DOHH2 (cell line): ENCODE results near the gene CNTN5.

Experiments used
- H3F3A ChIP-seq: fragments of 200-600 bp; sonication (generic), shearing (Covaris generic); 2 replicates; pipeline ENCODE4 v1.6.0; 2016; ENCODE audit warnings: antibody characterized with exemption, mild to moderate bottlenecking; ENCODE audit not compliant: control insufficient read depth, insufficient read depth
- H3K27ac ChIP-seq: fragments of 200-600 bp; sonication (generic); 2 replicates; pipeline ENCODE4 v1.5.1; 2014; ENCODE audit warnings: low read depth, mild to moderate bottlenecking, low read length, moderate library complexity
- H3K27me3 ChIP-seq: fragments of 200-600 bp; sonication (generic); 2 replicates; pipeline ENCODE4 v1.6.1; 2014; ENCODE audit warnings: mild to moderate bottlenecking, low read length, mixed read lengths; ENCODE audit not compliant: control insufficient read depth
- H3K36me3 ChIP-seq: fragments of 200-600 bp; sonication (generic); 2 replicates; pipeline ENCODE4 v1.6.1; 2014; ENCODE audit warnings: mild to moderate bottlenecking, low read length, moderate library complexity, mixed read lengths; ENCODE audit not compliant: control insufficient read depth
- H3K4me1 ChIP-seq: fragments of 200-600 bp; sonication (generic); 2 replicates; pipeline ENCODE4 v1.6.1; 2014; ENCODE audit warnings: mild to moderate bottlenecking, low read length, mixed read lengths; ENCODE audit not compliant: control insufficient read depth
- H3K4me2 ChIP-seq: fragments of 200-600 bp; sonication (generic); 2 replicates; pipeline ENCODE4 v1.6.0; 2014; ENCODE audit warnings: mild to moderate bottlenecking, low read length, moderate library complexity
- H3K4me3 ChIP-seq: fragments of 200-600 bp; sonication (generic); 2 replicates; pipeline ENCODE4 v1.5.1; 2014; ENCODE audit warnings: mild to moderate bottlenecking, low read length, mixed read lengths
- H3K79me2 ChIP-seq: fragments of 200-600 bp; sonication (generic); 2 replicates; pipeline ENCODE4 v1.6.1; 2014; ENCODE audit warnings: mild to moderate bottlenecking, low read length, mixed read lengths; ENCODE audit not compliant: control insufficient read depth
- H3K9me2 ChIP-seq: fragments of 200-600 bp; sonication (generic); replicated peaks from 2 replicates; pipeline ENCODE4 v1.6.1; 2014; ENCODE audit warnings: mild to moderate bottlenecking, low read length, mixed read lengths; ENCODE audit not compliant: control insufficient read depth
- H3K9me3 ChIP-seq: fragments of 200-600 bp; sonication (generic); 2 replicates; pipeline ENCODE4 v1.6.1; 2014; ENCODE audit warnings: antibody characterized with exemption, low read length, mixed read lengths; ENCODE audit not compliant: control insufficient read depth, insufficient read depth
- H4K20me1 ChIP-seq: fragments of 200-600 bp; sonication (generic); 2 replicates; pipeline ENCODE4 v1.6.0; 2014; ENCODE audit warnings: low read depth, mild to moderate bottlenecking, antibody characterized with exemption, low read length, moderate library complexity; ENCODE audit not compliant: control insufficient read depth, insufficient read depth
- EZH2phosphoT487 ChIP-seq: fragments of 200-600 bp; sonication (generic); IDR thresholded peaks from 2 replicates; pipeline ENCODE4 v1.6.1; 2017; ENCODE audit warnings: borderline replicate concordance, mild to moderate bottlenecking, antibody characterized with exemption, low read length, moderate library complexity, mixed read lengths
- TF ChIP-seq, protein P1 (sequence below): fragments of 200-600 bp; sonication (generic); IDR thresholded peaks from one replicate; pipeline ENCODE4 v1.5.1; 2014; ENCODE audit warnings: antibody characterized with exemption, mild to moderate bottlenecking, low read depth, low read length; ENCODE audit not compliant: poor library complexity, severe bottlenecking

Gene CNTN5

GRCh38 chr11:99260696-99261095 is 239.9 kb downstream of the CNTN5 start:
- H3K27ac ChIP-seq, result no peak overlapping the region
- H3K79me2 ChIP-seq, result no peaks in the 10 kb centered on the region
- H3K9me2 ChIP-seq, result no peaks in the 10 kb centered on the region
- TF ChIP-seq EZH2phosphoT487, result no peak
- TF ChIP-seq, protein P1, sequence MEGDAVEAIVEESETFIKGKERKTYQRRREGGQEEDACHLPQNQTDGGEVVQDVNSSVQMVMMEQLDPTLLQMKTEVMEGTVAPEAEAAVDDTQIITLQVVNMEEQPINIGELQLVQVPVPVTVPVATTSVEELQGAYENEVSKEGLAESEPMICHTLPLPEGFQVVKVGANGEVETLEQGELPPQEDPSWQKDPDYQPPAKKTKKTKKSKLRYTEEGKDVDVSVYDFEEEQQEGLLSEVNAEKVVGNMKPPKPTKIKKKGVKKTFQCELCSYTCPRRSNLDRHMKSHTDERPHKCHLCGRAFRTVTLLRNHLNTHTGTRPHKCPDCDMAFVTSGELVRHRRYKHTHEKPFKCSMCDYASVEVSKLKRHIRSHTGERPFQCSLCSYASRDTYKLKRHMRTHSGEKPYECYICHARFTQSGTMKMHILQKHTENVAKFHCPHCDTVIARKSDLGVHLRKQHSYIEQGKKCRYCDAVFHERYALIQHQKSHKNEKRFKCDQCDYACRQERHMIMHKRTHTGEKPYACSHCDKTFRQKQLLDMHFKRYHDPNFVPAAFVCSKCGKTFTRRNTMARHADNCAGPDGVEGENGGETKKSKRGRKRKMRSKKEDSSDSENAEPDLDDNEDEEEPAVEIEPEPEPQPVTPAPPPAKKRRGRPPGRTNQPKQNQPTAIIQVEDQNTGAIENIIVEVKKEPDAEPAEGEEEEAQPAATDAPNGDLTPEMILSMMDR, result no peak
- H3K9me3 ChIP-seq, result no peaks in the 10 kb centered on the region
- no peaks in the 10 kb centered on the region for H3F3A ChIP-seq
- H3K4me2 ChIP-seq, result no peak overlapping the region
- H3K4me1 ChIP-seq, result no peaks in the 10 kb centered on the region
- H4K20me1 ChIP-seq, result no peaks in the 10 kb centered on the region
- no peaks in the 10 kb centered on the region for H3K36me3 ChIP-seq
- H3K4me3 ChIP-seq, result no peak overlapping the region
- no peaks in the 10 kb centered on the region for H3K27me3 ChIP-seq

DNA sequence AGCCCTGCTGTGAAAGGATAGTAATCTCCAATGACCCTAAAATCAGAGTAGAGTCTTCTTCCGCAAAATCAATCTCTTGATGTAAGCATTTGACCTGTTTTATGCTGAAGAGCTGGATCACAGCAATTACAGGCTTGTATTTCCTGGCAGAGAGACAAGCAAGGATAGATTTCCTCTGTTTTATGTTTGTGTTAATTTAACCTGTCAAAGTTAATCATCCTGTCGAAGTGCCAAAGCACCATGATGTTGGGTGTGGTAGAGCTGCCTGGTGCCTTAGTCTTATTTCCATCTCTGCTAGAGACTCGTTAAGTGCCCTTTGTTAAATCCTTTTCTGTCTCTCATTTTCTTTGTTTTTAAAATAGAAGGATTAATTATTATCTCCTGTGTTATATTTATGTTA is 248.1 kb downstream of the CNTN5 start:
- no peak for TF ChIP-seq EZH2phosphoT487
- TF ChIP-seq, protein P1, result no peak
- no peaks in the 10 kb centered on the region for H3F3A ChIP-seq
- H4K20me1 ChIP-seq, result no peaks in the 10 kb centered on the region
- no peaks in the 10 kb centered on the region for H3K27me3 ChIP-seq
- no peaks in the 10 kb centered on the region for H3K9me3 ChIP-seq
- H3K27ac ChIP-seq, result no peak overlapping the region
- no peaks in the 10 kb centered on the region for H3K79me2 ChIP-seq
- H3K4me3 ChIP-seq, result no peak overlapping the region
- no peaks in the 10 kb centered on the region for H3K4me1 ChIP-seq
- H3K36me3 ChIP-seq, result no peaks in the 10 kb centered on the region
- H3K9me2 ChIP-seq, result no peaks in the 10 kb centered on the region
- H3K4me2 ChIP-seq, result no peak overlapping the region

DNA sequence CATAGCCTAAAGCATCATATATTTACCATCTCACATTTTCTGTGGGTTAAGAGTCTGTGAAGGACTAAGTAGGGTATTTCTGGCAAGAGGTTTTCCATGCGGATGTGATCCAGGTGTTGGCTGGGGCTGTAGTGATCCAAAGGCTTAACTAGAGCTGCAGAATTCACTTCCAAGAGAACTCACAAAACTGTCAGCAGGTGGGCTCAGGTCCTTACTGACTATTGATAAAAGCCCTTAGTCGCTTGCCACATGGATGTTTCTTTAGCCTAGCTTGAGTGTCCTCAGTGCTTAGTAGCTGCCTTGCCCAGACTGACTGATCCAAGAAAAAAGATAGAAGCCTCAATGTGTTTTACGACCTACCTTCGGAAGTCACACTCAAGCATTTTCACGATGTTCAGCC is 250.8 kb downstream of the CNTN5 start:
- H3K4me3 ChIP-seq, result no peak overlapping the region
- no peaks in the 10 kb centered on the region for H3K27me3 ChIP-seq
- no peaks in the 10 kb centered on the region for H3F3A ChIP-seq
- H3K36me3 ChIP-seq, result no peaks in the 10 kb centered on the region
- no peak overlapping the region for H3K27ac ChIP-seq
- H3K9me2 ChIP-seq, result no peaks in the 10 kb centered on the region
- no peaks in the 10 kb centered on the region for H3K9me3 ChIP-seq
- H3K4me2 ChIP-seq, result no peak overlapping the region
- no peaks in the 10 kb centered on the region for H3K4me1 ChIP-seq
- no peak for TF ChIP-seq EZH2phosphoT487
- TF ChIP-seq, protein P1, result no peak
- no peaks in the 10 kb centered on the region for H3K79me2 ChIP-seq
- no peaks in the 10 kb centered on the region for H4K20me1 ChIP-seq

GRCh38 chr11:99275521-99275920 is 254.8 kb downstream of the CNTN5 start:
- no peaks in the 10 kb centered on the region for H3K36me3 ChIP-seq
- no peak overlapping the region for H3K4me3 ChIP-seq
- no peaks in the 10 kb centered on the region for H3K9me2 ChIP-seq
- no peaks in the 10 kb centered on the region for H3K4me1 ChIP-seq
- H3K9me3 ChIP-seq, result no peaks in the 10 kb centered on the region
- TF ChIP-seq, protein P1, result no peak
- TF ChIP-seq EZH2phosphoT487, result no peak
- no peak overlapping the region for H3K27ac ChIP-seq
- H4K20me1 ChIP-seq, result no peaks in the 10 kb centered on the region
- no peaks in the 10 kb centered on the region for H3K79me2 ChIP-seq
- no peaks in the 10 kb centered on the region for H3K27me3 ChIP-seq
- no peak overlapping the region for H3K4me2 ChIP-seq
- no peaks in the 10 kb centered on the region for H3F3A ChIP-seq
